Islet precursor cell (in vitro differentiated cells): Measurements from ENCODE around the gene SPCS2.

Experiments
- DNase-seq: peaks from one replicate; pipeline ENCODE4 v3.0.0-alpha.2; 2018

The SPCS2 gene

DNA sequence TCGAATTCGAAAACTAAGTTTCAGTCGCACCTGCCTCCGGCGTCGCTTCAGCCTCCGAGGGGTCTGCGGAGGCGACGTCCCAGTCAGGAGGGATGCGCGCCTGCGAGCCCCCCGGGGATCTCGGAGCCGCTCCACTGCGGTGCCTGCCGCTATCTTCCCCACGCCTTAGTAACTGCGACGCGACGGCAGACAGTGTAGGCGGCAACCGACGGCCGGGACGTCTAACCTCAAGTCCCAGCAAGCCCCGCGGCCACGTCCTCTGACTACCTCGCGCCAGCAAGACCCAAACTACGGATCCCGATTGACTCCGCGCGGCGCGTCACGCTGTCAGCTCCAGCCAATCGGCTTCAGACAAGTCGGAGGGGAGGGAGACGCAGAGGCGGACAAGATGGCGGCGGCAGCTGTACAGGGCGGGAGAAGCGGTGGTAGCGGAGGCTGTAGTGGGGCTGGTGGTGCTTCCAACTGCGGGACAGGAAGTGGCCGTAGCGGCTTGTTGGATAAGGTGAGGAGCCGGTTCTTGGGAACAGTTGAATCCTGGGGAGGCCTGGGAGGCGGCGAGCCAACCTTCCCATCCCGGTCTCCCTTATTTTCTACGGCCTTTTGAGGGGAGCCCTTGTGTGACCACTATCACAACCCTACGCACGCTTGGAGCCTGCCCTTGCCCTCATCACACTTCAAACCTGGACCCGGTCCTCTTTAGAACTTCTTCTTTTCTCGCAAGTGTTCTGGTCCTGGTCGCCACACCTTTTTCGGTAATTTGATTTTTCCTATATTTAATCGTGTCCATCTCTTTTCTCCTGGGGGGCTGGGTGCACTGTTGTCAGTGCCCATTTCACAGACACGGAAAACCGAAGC, at the start of gene SPCS2, which contains the start of gene XRRA1:
TSS of gene SPCS2 (plus strand) at position 369 of the 855 bp plus-strand sequence. CDS start at position 389, 20 bp downstream.
TSS of gene XRRA1 (minus strand) at position 194 of the 855 bp plus-strand sequence. CDS start 8,213 bp downstream, outside the sequence.
- peak; percentile 100 for DNase-seq

DNA sequence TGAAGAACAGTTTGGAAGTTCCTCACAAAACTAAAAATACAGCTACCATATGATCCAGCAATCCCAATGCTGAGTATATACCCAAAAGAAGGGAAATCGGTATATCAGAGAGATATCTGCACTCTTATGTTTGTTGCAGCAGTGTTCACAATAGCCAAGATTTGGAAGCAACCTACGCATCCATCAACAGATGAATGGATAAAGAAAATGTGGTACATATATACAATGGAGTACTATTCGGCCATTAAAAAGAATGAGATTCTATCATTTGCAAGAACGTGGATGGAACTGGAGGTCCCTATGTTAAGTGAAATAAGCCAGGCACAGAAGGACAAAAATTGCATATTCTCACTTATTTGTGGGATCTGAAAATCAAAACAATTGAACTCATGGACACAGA, 46.7 kb upstream of the SPCS2 start:
- DNase-seq: no peak

DNA sequence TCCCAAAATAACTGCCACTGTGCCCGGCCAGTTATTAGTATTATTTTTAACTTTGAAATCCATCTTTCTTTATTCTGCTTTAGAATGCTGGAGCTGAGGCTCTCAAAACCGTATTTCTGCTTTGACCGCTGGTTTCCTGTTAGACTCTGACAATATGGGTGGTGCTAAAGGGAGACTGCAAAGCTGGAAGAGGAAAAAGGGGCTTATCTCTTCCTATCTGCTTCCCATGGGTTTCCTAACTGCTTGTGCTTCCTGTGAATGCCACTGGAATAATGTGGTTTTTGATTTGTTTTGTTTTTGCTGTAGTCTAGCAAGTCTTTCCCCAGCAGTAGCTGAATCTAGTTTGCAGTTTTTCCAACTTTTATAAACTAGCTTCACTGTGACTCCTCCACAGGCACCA, 43.7 kb upstream of the SPCS2 start:
- DNase-seq: no peak

DNA sequence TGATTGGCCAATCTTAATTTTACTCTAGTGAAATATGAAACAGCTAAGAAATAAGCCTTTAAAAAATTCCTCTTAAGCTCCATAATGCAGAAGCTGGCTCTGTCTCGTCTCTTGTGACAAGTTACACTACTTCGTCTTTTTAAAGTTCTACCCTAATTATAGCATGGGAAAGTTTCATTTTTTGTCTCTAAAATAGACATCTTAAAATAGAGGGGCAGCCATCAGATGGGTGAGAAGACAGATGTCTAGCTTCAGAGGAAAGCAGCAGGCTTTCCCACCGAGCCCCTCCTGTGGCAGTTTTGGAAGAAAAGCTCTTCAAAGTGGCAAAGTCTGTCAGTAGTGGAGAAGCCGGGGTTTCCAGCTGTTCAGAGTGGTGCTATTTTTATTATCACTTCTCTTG, 39.7 kb upstream of the SPCS2 start:
- DNase-seq: no peak

DNA sequence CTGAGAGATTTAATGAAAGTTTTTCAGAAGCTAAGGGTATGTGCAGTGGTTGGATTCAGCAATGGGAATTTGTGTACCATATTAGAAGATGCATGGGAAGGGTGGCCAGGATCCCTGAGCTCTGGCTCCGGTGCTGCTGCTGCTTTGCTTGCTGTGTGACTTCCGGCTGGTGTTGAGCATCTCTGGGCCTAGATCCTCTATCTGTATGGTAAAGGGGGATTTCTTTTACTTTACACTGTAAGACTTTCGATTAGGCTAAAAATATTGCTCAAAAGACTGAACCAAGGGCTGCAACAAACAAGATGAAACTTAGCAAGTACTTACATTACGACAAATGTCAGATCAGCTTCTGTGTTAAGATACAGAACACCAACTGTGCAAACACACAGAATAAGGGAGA, 39.3 kb upstream of the SPCS2 start:
- DNase-seq: no peak

DNA sequence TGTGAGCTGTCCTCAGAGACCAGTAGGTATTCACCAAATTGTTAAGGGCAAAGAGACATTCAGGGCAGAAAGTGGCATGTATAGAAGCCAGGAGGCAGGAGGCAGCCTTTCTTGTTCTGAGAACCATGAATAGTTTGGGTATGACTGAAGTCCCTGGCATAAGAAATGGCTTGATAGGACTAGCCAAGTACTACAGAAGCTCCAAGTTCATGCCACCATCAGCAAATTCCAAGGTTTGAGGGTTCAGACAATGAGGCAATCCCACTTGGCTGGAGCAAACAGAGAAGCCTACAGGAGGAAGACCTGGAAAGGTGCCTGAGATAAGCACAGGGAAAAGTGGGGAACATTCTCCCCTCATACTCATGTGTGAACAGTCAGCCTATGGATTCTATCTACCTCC, 25.9 kb upstream of the SPCS2 start:
- no peak for DNase-seq

DNA sequence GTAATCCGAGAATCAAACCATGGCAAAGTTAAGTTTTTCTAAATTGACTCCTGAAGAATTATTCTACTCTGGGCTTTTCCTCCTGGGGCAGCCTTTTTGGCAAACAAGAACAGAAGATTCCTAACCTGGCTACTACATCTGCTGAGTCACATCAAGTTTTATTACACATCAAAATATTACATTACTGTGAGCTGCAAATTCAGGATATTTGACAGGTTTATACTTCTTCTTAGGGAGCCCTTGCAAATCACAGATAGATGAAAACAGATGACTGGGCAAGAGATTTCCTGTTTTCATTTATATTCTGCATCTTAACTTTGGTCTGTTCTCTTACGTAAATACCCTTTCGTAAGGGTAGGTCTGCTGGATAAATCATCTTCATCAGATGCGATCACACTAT, 23.8 kb upstream of the SPCS2 start:
- no peak for DNase-seq

DNA sequence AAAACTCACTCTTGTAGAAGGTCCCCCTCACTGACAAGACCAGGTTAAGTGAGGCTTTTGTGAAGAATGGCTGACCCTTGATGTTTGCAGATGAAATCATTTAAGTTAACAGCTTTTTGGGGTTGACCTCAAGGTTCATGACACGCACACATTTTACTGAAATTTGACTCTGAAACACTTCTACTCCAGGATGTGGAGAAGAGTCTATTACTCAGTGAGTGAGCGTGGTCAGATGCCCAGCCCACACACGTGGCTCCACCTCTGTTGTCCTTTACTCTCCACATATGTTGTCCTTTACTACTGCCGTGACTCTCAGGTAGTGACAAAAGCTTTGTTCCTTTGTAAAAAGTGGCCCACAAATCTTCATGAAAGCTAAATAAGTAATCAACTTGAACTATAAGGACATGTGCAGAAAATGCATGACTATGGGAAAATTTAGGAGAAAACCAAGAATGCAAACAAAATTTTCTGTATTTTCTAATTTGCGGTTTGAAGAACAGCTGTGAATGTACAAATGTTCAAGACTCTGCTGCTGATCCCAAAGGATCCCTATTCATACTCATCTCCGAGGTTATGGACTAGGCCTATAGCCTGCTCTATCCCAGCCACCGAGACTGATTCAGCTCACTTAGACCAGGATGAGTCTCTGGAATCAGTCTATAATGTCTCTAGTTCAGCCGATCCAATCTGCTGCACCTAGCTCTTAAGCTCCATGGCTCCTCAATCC, 22.6 kb upstream of the SPCS2 start:
- no peak for DNase-seq

DNA sequence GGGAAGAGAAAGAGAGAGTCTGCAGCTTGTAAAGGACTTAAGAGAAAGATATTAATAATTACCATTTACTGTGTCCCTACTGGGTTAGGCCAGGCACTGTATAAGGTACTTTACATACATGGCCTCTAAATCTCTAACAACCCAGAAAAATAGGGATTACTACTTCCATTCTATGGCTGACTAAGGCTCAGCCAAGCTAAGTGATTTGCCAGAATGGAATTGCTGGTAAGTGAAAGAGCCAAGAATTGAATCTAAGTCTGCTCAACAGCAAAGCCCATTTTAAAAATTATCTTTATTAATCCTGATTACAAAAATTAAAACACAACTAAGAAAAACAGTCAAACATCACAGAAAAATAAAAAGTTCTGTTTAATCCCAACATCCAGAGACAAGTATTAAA, 21.6 kb upstream of the SPCS2 start:
- no peak for DNase-seq

DNA sequence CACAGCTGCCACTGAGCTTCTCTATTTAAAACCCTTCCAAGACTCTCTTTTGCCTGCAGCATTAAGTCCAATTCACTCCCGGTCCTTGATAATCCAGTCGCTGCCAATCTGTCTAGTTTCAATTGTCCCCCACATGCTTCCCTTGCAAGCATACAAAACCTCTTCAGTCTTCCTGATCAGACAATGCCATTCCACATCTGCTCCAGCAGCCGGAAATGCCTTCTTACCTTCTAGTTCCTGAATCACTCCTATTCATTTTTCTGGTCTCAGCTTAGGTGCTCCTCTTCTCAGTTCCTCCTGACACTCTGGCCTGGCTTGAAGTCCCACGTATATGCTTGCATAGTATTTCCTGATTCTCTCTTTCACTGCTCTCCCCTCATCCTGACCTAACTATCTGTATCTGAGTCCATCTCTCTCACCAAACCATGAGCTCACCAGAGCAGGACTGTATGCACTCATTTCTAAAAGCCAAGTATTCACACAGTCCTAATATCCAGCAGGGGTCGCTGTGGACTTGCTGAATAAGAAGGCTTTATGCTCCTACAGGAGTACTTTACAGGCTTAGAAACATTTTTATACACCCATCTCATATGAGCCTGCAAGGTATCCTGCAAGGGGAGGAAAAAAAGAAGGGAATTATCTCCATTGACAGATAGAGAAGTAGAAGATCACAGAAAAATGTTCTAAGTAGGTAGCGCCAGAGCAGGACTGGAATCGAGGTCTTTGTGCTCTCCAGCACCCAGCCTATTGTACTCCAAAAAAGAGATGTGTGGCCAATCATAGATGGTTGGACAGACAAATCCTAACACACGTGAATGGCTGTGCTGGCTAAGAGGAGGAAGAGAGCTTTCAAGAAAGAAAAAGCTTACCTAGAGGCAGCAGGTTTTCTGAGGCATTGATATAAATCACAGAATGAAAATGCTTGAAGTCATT, 19.4 kb upstream of the SPCS2 start:
- DNase-seq: peak; percentile 78

DNA sequence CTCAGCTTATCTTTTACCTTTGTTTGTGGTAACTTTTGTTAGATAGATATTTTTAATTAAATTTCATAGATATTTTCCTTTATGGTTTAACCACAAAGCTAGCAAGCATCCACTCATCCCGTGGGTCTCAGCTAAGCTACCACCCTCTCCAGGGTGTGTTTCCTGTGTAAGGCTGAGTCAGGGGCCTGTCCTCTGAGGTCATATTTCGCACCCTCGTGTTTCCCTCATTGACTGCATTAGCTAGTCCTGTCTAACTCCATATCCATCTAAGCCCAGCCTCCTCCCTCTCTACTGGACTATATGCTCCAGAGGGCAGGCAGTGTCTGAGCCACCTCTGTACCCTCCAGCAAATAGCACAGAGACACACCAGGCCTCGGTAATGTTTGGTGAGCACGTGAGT, 16.9 kb upstream of the SPCS2 start:
- DNase-seq: no peak

DNA sequence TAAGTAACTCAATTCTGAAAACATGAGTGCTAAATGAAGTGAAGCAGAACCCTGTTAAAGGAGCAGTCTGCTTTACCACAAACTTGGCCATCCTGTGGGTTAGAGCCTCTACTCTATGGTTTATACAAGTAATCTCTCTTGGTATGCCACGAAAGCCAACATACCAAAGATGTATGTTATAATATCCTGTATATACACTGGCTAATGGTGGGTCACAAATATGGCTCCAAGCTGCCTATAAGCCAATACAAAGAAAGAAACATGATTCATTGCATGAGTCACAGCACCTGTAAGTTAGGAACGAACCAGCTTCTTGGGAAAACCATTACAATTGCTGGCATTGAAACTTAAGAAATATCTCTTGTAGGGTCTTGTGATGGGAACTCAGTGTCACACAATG, 16.3 kb upstream of the SPCS2 start:
- no peak for DNase-seq

DNA sequence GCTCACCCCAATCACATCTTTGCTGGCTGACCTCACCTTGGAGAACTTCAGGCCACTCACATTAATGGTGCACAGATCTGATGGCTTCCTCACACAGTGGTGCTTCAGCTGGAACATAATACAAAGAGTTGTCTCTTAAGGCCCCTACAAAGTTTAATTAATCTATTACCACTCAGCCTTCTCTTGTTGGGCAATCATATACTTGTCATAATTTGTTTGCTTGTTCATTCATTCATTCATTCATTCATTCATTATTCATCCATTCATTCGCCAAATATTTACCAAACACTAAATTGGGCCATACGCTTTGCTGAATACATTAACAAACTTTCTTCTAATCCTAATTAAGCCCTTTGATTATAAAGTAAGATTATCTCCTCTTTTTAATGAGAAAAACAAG, 15.3 kb upstream of the SPCS2 start:
- DNase-seq: no peak

DNA sequence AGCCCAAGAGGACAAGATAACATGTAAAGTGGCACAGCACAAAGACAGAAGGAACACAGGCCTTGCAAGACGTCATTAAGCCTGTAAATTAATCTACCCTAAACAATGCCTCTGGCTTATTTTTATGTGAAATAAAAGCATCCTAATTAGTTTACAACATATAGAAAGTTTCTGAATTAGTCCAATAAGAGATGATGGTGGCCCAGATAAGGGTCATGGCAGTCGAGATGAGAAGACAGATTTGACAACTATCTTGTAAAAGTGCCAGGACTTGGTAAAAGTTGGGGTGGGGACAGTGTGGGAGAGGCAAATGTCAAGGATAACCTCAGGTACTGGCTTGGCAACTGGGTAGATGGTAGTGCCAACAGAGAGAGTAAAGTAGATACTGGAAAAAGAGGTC, 13.8 kb upstream of the SPCS2 start:
- DNase-seq: no peak

DNA sequence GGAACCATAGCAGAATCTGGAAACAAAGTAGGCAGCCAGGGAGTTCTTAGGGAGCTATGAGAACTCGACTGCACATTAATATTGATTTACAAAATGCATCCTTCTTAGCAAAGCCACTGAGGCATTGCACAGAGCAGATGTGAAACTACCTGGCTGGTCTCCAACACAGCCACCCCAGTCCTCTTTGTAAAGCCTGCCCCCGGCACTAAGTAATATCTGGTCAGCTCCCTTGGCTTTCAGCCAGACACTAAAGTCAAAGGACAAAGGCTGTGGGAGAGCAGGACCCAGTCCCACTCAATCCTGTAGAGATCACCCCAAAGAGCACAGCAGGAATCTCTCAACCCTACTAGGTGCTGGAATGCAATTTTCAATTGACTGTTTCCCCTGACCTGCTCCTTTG, 13.0 kb upstream of the SPCS2 start:
- no peak for DNase-seq

DNA sequence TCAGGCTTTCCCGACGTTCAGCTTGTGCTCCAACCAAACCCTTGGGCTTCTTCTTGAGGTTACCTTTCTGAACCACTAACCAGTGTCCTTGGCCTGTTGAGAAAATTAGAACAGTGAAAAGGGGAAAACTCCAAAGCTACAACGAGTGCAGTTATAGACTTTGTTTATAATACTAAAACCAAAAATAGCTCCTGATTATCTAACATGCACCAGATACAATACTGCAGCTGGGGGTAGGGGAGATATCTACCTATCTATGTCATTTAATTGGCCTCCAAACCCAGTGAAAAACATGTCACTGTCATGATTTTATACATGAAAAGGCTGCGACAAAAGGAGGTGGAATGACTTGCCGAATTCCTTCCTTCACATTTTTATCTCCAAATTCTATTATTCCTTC, 12.1 kb upstream of the SPCS2 start:
- no peak for DNase-seq

DNA sequence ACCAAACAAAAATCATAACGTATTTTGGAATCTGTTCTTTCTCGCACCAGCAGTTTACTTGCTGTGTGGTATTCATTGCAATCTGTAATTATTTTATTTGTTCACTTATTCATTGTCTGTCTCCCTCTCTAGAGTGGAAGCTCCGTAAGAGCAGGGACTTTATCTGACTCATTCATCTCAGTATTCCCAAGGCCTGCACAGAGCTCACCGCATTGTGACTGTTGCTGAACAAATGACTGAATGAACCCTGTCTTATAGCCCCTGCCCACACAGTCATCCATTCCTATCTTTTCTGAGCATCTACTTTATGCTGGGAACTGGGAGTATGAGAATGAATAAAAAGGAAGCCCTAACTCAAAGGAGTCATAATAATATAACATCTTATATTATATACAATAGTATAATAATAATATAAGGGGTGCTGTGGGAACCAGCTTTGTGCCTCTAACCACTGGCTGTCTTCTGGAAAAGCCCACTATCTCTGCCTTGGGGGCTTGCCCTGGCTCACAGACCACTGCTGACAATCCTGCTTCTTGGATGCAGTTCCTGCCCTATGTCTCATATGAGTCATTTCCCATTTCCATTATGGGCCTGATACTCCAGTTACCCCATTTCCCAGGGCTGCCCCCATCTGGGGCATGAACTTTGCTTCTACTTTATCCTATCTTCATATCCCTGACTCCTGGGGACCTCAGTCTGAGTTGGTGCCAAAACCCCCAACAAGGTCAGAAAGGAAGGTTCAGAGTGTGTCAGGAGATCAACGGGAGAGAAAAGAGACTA, 11.2 kb upstream of the SPCS2 start:
- no peak for DNase-seq

DNA sequence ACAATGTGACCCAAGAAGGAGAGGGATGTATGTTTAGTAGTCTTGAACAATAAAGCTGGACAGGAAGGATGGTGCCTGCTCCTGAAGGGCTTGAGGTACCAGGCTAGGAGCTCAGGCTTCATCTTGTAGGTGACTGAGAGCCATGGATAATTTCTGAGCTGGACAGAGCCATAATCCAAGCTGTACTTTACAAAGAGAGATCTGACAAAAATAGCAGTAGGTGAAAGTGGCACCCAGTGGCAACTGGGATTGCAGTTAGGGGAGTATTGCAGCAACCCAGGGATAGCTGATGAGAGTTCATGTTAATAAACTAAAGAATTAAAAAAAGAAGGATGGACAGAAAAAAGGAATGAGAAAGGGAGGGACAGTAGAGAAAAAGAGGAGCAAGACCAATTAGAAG, 7.6 kb upstream of the SPCS2 start:
- no peak for DNase-seq

DNA sequence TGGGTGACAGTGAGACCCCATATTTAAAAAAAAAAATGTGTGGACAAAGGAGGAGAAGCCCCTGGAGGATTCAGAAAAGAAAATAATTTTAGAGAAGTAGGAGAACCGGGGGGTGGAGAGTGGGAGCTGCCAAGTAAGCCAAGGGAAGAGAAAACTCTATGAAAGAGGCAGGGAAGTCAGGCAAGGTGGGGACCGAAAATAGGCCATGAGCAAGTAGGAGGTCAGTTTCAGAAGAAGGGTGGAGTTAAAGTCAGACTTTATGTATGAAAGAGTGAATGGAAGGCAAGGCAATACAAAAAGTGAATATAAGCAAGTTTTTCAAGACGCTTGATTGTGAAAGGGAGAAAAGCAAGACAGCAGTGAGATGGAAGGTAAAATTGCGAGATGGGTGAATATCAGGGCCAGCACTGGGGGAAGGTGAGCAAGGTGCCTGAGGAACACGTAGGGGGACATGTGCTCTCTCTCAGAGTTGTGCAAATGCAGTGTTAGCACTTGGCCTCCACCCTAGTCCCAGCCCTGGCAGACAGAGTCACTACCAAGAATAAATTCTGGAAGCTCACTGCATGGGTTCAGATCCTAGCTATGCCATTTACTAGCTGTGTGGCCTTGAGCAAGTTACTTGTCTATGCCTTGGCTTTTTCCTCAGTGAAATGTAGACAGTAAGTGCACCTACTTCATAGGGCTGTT, 6.8 kb upstream of the SPCS2 start:
- DNase-seq: no peak

DNA sequence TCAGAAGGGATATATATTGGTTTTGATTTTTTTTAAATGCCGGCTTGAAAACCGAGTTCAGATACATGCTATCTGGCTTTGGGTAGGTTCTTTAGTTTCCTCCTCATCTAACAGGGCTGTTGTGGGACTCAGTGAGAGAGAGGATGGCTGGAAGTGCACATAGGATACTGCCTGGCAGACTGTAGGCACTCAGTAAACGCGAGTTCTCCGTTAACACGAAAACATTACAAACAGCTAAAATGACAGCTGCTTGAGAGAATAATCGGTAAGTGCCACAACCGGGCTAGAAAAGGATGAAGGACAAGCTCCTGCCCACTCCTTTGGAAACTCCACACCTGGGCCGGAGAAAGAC, 544 bp upstream of the SPCS2 start:
- no peak for DNase-seq

DNA sequence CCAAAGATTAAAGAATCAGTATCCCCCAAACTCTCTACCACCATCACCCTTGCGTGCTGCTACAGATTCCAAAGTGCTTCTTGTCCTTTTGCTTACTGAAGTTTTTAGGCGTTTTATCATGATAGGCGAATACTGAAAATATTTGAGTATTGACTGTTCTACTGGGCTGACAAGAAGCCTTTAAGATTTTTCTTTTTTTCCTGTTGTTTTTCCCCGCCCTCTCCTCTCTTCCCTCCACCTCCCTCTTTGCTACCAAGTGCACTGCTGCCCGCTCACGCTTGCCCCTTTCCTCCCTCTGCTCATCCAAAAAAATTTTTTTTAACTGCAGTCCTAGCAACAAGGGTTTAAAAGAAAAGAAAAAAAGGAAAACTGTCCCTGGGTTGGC, 679 bp downstream of the SPCS2 start:
- DNase-seq: no peak
